ENCODE data around the gene TBC1D3D. TPM values are rescaled to one million over a fixed set of nuclear protein-coding genes. Genes with fewer than 3 reads are reported as not detected.

Gene TBC1D3D
- not detected in 2 replicates for total RNA-seq

DNA sequence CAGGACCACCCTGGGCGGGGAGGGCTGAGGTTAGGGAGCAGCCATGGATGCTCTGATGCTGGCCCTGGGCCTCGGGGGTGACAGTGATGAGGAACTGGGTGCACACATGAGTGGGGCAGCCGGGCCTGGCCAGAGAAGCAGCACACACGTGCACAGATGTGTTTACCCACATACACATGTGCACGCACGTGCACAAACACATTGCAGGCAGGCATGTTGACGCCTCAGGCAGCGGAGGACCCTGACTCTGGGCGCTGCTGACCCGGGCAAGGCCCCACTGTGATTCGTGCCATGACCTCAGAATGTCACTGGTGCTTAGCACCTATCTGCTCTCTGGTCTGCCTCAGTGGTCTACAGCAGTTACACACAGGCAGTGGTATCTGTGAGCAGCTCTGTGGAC is at the start of gene TBC1D3D:
TBC1D3D (plus strand) TSS at position 301 of the 400 bp plus-strand sequence. CDS start 1,585 bp downstream, outside the sequence.

DNA sequence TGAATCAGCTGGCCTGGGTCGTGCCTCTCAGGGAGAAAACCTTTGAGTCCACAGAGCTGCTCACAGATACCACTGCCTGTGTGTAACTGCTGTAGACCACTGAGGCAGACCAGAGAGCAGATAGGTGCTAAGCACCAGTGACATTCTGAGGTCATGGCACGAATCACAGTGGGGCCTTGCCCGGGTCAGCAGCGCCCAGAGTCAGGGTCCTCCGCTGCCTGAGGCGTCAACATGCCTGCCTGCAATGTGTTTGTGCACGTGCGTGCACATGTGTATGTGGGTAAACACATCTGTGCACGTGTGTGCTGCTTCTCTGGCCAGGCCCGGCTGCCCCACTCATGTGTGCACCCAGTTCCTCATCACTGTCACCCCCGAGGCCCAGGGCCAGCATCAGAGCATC is 14.8 kb upstream of the TBC1D3D start, which contains the start of gene TBC1D3L:
TBC1D3L (minus strand) TSS at position 101 of the 400 bp plus-strand sequence. CDS start 1,540 bp downstream, outside the sequence.

Other genes with a start within 250 kb of the TBC1D3D start
- gene TBC1D3K, start 79.6 kb upstream of the TBC1D3D start, total RNA-seq = not detected in 2 replicates
- gene TBC1D3L, start 14.9 kb upstream of the TBC1D3D start, total RNA-seq = 1.5 and 4.4 TPM in 2 replicates
- gene TBC1D3C, start 64.7 kb downstream of the TBC1D3D start, total RNA-seq = not detected in 2 replicates
- not detected in 2 replicates for gene TBC1D3E, start 124.0 kb downstream of the TBC1D3D start, total RNA-seq
- gene TBC1D3, start 188.6 kb downstream of the TBC1D3D start, total RNA-seq = not detected in 2 replicates

Data from hair follicular keratinocyte (primary cell).